Mesenchymal stem cell (in vitro differentiated cells and primary cell): Measurements from ENCODE around the gene SLFN14.

ENCODE experiments used
- DNase-seq: peaks from one replicate; pipeline ENCODE4 v3.0.0-alpha.2; 2013
- H2AFZ ChIP-seq: one replicate; pipeline ENCODE4 v1.6.1; 2013; ENCODE audit warnings: low read depth, mild to moderate bottlenecking, control low read depth, inconsistent platforms, low read length, moderate library complexity
- H2AK5ac ChIP-seq: 2 replicates; pipeline ENCODE4 v1.6.1; 2013; ENCODE audit warnings: low read length, moderate library complexity, mild to moderate bottlenecking, inconsistent platforms; ENCODE audit not compliant: severe bottlenecking
- H2BK120ac ChIP-seq: one replicate; pipeline ENCODE4 v1.6.1; 2013; ENCODE audit warnings: low read depth, mild to moderate bottlenecking, inconsistent platforms, low read length, moderate library complexity
- H2BK12ac ChIP-seq, 2 experiments: one replicate each; pipeline ENCODE4 v1.6.1; 2013; ENCODE audit warnings: inconsistent platforms in 2 of 2, low read length in 2 of 2, mild to moderate bottlenecking in 2 of 2, moderate library complexity in 2 of 2, control low read depth in 1 of 2
- H2BK15ac ChIP-seq: one replicate; pipeline ENCODE4 v1.6.1; 2013; ENCODE audit warnings: mild to moderate bottlenecking, low read depth, inconsistent platforms; ENCODE audit not compliant: poor library complexity, severe bottlenecking
- H2BK5ac ChIP-seq: 2 replicates; pipeline ENCODE4 v1.6.1; 2013; ENCODE audit warnings: low read depth, mild to moderate bottlenecking, low read length, control low read depth, inconsistent platforms; ENCODE audit not compliant: poor library complexity, severe bottlenecking
- H3K14ac ChIP-seq, 2 experiments: one replicate each; pipeline ENCODE4 v1.6.1; 2013; ENCODE audit warnings: inconsistent platforms in 2 of 2, low read length in 2 of 2, control low read depth in 1 of 2, mild to moderate bottlenecking in 1 of 2, moderate library complexity in 1 of 2
- H3K18ac ChIP-seq, 2 experiments: one replicate each; pipeline ENCODE4 v1.6.1; 2013; ENCODE audit warnings: inconsistent platforms in 2 of 2, low read length in 2 of 2, control low read depth in 1 of 2, low read depth in 1 of 2, mild to moderate bottlenecking in 1 of 2
- H3K23ac ChIP-seq, 2 experiments: one replicate each; pipeline ENCODE4 v1.6.1; 2013; ENCODE audit warnings: inconsistent platforms in 2 of 2, low read length in 2 of 2, mild to moderate bottlenecking in 2 of 2, moderate library complexity in 2 of 2, control low read depth in 1 of 2
- H3K27ac ChIP-seq: 2 replicates; pipeline ENCODE4 v1.5.1; 2013; ENCODE audit warnings: mild to moderate bottlenecking, moderate library complexity, low read length, control low read depth, inconsistent platforms; ENCODE audit not compliant: poor library complexity, severe bottlenecking
- H3K27me3 ChIP-seq, 2 experiments: 2 replicates each; pipeline versions ENCODE4 v1.6.1 to v1.7.0; 2013; ENCODE audit warnings: low read length in 2 of 2, mild to moderate bottlenecking in 2 of 2, moderate library complexity in 2 of 2, control low read depth in 1 of 2, inconsistent platforms in 1 of 2; ENCODE audit not compliant: control insufficient read depth in 1 of 2, insufficient read depth in 1 of 2
- H3K36me3 ChIP-seq, 2 experiments: 2 replicates each; pipeline versions ENCODE4 v1.6.1 to v1.7.0; 2013; ENCODE audit warnings: low read length in 2 of 2, control low read depth in 1 of 2, inconsistent platforms in 1 of 2, low read depth in 1 of 2, mild to moderate bottlenecking in 1 of 2; ENCODE audit not compliant: insufficient read depth in 2 of 2, control insufficient read depth in 1 of 2
- H3K4ac ChIP-seq, 2 experiments: one replicate each; pipeline ENCODE4 v1.6.1; 2013; ENCODE audit warnings: inconsistent platforms in 2 of 2, low read length in 2 of 2, mild to moderate bottlenecking in 2 of 2, moderate library complexity in 2 of 2, control low read depth in 1 of 2, low read depth in 1 of 2
- H3K4me1 ChIP-seq: 2 replicates; pipeline ENCODE4 v1.6.1; 2013; ENCODE audit warnings: low read depth, low read length, control low read depth; ENCODE audit not compliant: control insufficient read depth, insufficient read depth
- H3K4me2 ChIP-seq: 2 replicates; pipeline ENCODE4 v1.6.1; 2013; ENCODE audit warnings: low read length, mild to moderate bottlenecking, inconsistent platforms; ENCODE audit not compliant: poor library complexity, severe bottlenecking
- H3K4me3 ChIP-seq, 2 experiments: 2 replicates each; pipeline versions ENCODE4 v1.5.1 to v1.7.0; 2013; ENCODE audit warnings: low read length in 2 of 2, mild to moderate bottlenecking in 2 of 2, control low read depth in 1 of 2, low read depth in 1 of 2; ENCODE audit not compliant: insufficient read depth in 1 of 2
- H3K79me1 ChIP-seq: replicated peaks from 2 replicates; pipeline ENCODE4 v1.6.1; 2013; ENCODE audit warnings: mild to moderate bottlenecking, control low read depth, low read length, inconsistent platforms; ENCODE audit not compliant: poor library complexity, severe bottlenecking
- H3K9ac ChIP-seq: 2 replicates; pipeline ENCODE4 v1.7.0; 2013; ENCODE audit warnings: mild to moderate bottlenecking, low read length, moderate library complexity
- H3K9me3 ChIP-seq: 2 replicates; pipeline ENCODE4 v1.7.0; 2013; ENCODE audit warnings: mild to moderate bottlenecking, low read length; ENCODE audit not compliant: control insufficient read depth
- H4K8ac ChIP-seq: one replicate; pipeline ENCODE4 v1.6.1; 2013; ENCODE audit warnings: inconsistent platforms, mild to moderate bottlenecking, low read length, moderate library complexity
- H4K91ac ChIP-seq: one replicate; pipeline ENCODE4 v1.6.1; 2013; ENCODE audit warnings: mild to moderate bottlenecking, low read length, inconsistent platforms
- WGBS: methylation state at CpG from one replicate; pipeline ENCODE4 v1.1.7; 2013; ENCODE audit warnings: mixed read lengths; 5-methylcytosine and 5-hydroxymethylcytosine counted together

SLFN14 gene

DNA sequence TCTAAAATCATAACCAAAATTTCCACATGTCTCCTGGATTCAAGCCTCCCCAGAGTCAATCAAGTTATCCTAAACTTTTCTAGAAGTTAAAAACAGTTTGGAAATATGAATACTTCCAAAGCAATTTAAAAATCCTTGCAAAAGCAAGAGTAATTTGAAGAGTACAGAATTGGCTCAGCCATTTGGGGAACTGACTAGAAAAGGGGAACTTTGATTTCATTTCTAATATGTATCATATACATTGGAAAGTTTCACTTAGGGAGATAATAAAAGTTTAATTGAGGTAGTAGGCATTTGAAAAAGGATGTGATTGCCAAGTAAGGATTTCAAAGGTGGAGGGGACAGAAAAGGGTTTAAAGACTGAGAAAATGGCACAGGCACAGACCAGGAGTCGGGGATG, 14.1 kb downstream of the SLFN14 start:
- DNase-seq = no peak
- no peak overlapping the region for H4K91ac ChIP-seq
- H2AFZ ChIP-seq = no peak overlapping the region
- no peaks in the 10 kb centered on the region for H3K36me3 ChIP-seq
- H3K27me3 ChIP-seq = peaks cover 19 to 39% of the 10 kb centered on the region in 2 experiments
- no peak overlapping the region for H3K4ac ChIP-seq
- H3K4me3 ChIP-seq = no peak overlapping the region
- H3K9me3 ChIP-seq = no peaks in the 10 kb centered on the region
- H3K27ac ChIP-seq = no peak overlapping the region
- H3K23ac ChIP-seq = no peak overlapping the region
- 71% methylated on average over 1 of the region's 1 CpG for WGBS
- no peak overlapping the region for H3K4me2 ChIP-seq
- no peak overlapping the region for H3K14ac ChIP-seq
- H2BK12ac ChIP-seq = no peak overlapping the region
- no peak overlapping the region for H2BK5ac ChIP-seq
- H2BK15ac ChIP-seq = no peak overlapping the region
- H3K9ac ChIP-seq = no peak overlapping the region
- H2BK120ac ChIP-seq = no peak overlapping the region
- H3K4me1 ChIP-seq = no peaks in the 10 kb centered on the region
- no peaks in the 10 kb centered on the region for H3K79me1 ChIP-seq
- H4K8ac ChIP-seq = no peak overlapping the region
- H3K18ac ChIP-seq = no peak overlapping the region
- H2AK5ac ChIP-seq = no peak overlapping the region

DNA sequence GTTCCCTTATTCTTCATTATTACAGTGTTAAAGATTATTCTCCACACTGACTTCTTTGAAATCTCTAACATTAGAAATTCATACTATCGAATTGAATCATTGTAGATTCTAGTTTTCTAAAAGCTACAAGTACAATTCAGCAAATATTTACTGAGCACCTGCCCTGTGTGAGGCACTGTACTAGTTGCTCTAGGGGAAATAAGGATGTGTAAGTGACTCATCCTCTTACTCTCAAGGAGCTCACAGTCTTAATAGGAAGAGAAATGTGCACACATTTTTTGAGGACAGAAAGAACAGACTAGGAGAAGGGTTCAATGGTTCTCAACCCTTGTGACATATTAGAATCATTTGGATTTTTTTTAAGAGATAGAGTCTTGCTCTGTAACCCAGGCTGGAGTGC, 15.5 kb downstream of the SLFN14 start:
- Histone ChIP-seq H3K36me3 (no peaks in the 10 kb centered on the region), H3K4ac (no peak overlapping the region), H3K79me1 (no peaks in the 10 kb centered on the region), H3K23ac (no peak overlapping the region), H2AK5ac (no peak overlapping the region), H4K91ac (no peak overlapping the region), H3K4me3 (no peak overlapping the region), H3K4me1 (no peaks in the 10 kb centered on the region), H2BK5ac (no peak overlapping the region), H2BK12ac (no peak overlapping the region), H2BK15ac (no peak overlapping the region), H2BK120ac (no peak overlapping the region), H3K18ac (no peak overlapping the region), H3K9me3 (no peaks in the 10 kb centered on the region), H3K4me2 (no peak overlapping the region), H3K27me3 (peaks cover 19 to 34% of the 10 kb centered on the region in 2 experiments), H3K27ac (no peak overlapping the region), H4K8ac (no peak overlapping the region), H3K9ac (no peak overlapping the region), H3K14ac (no peak overlapping the region), H2AFZ (no peak overlapping the region)
- DNase-seq = no peak
- no CpG with 5 or more reads among the region's 1 CpG for WGBS

DNA sequence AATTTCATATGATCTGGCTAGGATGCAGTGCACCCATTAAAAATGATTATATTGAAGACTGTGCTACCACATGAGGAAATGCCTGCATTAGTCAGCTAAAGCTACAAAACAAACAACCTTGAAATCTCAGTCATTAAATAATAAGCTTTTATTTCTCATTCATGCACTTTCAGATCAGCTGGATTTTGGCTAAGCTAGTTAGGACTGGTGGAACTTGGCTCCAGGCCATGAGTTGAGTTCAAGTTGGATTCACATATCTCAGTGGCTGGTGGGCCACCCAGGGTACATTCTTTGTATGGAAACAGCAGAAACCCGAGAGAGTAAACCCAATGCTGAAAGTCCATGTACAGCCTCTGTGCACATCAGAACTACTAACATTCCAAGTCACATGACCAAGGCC, 16.8 kb downstream of the SLFN14 start:
- H3K18ac ChIP-seq = no peak overlapping the region
- no peak overlapping the region for H2AFZ ChIP-seq
- H2AK5ac ChIP-seq = no peak overlapping the region
- no peaks in the 10 kb centered on the region for H3K36me3 ChIP-seq
- H2BK120ac ChIP-seq = no peak overlapping the region
- no peak overlapping the region for H3K9ac ChIP-seq
- no peak for DNase-seq
- no peaks in the 10 kb centered on the region for H3K9me3 ChIP-seq
- no peak overlapping the region for H3K23ac ChIP-seq
- H3K27ac ChIP-seq = no peak overlapping the region
- H4K8ac ChIP-seq = no peak overlapping the region
- H3K4me3 ChIP-seq = no peak overlapping the region
- no peak overlapping the region for H2BK12ac ChIP-seq
- H2BK15ac ChIP-seq = no peak overlapping the region
- no peak overlapping the region for H4K91ac ChIP-seq
- no peaks in the 10 kb centered on the region for H3K4me1 ChIP-seq
- no peak overlapping the region for H3K14ac ChIP-seq
- H3K27me3 ChIP-seq = peaks cover 14 to 23% of the 10 kb centered on the region in 2 experiments
- no peak overlapping the region for H2BK5ac ChIP-seq
- no peak overlapping the region for H3K4me2 ChIP-seq
- no peak overlapping the region for H3K4ac ChIP-seq
- H3K79me1 ChIP-seq = no peaks in the 10 kb centered on the region
- no CpG with 5 or more reads among the region's 1 CpG for WGBS

DNA sequence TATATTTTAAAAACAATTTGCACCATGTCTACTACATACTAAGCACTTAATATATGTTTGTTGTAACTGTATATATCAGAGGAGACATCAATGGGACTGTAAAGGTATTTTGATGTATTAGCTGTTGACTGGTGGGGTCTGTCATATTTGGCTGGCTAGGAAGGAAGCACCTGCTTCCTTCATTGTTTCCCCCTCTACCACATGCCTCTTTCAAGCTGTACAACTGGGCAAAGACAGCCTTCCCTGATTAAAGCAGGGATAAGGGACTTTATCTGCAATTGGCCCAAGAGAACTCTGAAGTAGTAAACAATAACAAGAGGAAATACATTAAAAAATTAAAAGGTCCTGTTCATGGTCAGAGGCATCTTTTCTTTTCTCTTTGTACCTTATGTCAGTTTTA, 17.6 kb downstream of the SLFN14 start:
- H3K4me3 ChIP-seq = no peak overlapping the region
- no peak overlapping the region for H3K14ac ChIP-seq
- H3K27me3 ChIP-seq = peaks cover 5 to 14% of the 10 kb centered on the region in 2 experiments
- no peak overlapping the region for H2AFZ ChIP-seq
- no peak overlapping the region for H3K23ac ChIP-seq
- no peaks in the 10 kb centered on the region for H3K4me1 ChIP-seq
- H4K91ac ChIP-seq = no peak overlapping the region
- no peaks in the 10 kb centered on the region for H3K9me3 ChIP-seq
- H3K36me3 ChIP-seq = no peaks in the 10 kb centered on the region
- H2BK12ac ChIP-seq = no peak overlapping the region
- H3K4me2 ChIP-seq = no peak overlapping the region
- no peak overlapping the region for H4K8ac ChIP-seq
- no peak for DNase-seq
- no peak overlapping the region for H3K18ac ChIP-seq
- no peaks in the 10 kb centered on the region for H3K79me1 ChIP-seq
- H3K27ac ChIP-seq = no peak overlapping the region
- no peak overlapping the region for H2BK5ac ChIP-seq
- no peak overlapping the region for H2BK120ac ChIP-seq
- no peak overlapping the region for H3K4ac ChIP-seq
- H2BK15ac ChIP-seq = no peak overlapping the region
- H2AK5ac ChIP-seq = no peak overlapping the region
- no peak overlapping the region for H3K9ac ChIP-seq
